K562 (cell line): ENCODE results near the gene TINAGL1. TPM values are rescaled to one million over a fixed set of nuclear protein-coding genes. Genes with fewer than 3 reads are reported as not detected.

Experiments
- ATAC-seq: fragments of 200-7000 bp; cut with Tn5 transposase; 3 replicates; pipeline ENCODE4 v1.9.1; 2020; ENCODE audit warnings: moderate library complexity
- BruUV-seq: library from RNA; stranded (reverse); fragments of 400-500 nt; replicated peaks from 2 replicates; lab custom pipeline; 2021; lab: Mats Ljungman, UMichigan
- CTCF ChIA-PET: fragments of 300-600 bp; formaldehyde crosslinking; extraction: SDS; loops from one replicate; lab custom pipeline; 2021; ENCODE audit warnings: low intra/inter-chr PET ratio; lab: Yijun Ruan, JAX
- POLR2A ChIA-PET: fragments of 300-600, 350-650 bp; sonication (Branson Sonifier 250); formaldehyde crosslinking; extraction: SDS; loops from one replicate; lab custom pipeline; 2021; ENCODE audit warnings: antibody characterized with exemption, inconsistent platforms; lab: Yijun Ruan, JAX
- DNase-seq, 4 experiments: peaks; one replicate each; pipeline versions ENCODE4 v3.0.0 to v3.0.0-alpha.2; 2011 to 2018; ENCODE audit warnings: low spot score in 3 of 4, mixed read lengths in 3 of 4; ENCODE audit errors: extremely low read depth in 1 of 4
- FAIRE-seq: peaks from 2 replicates; lab custom pipeline; 2011; peaks lifted over from hg19 to GRCh38; lab: Jason Lieb, UNC
- H2AFZ ChIP-seq: 2 replicates; pipeline ENCODE4 v1.6.0; 2011; ENCODE audit warnings: low read depth, low read length, control low read depth, inconsistent platforms
- H3K27ac ChIP-seq: fragments of 200-600 bp; 3 replicates; pipeline ENCODE4 v1.8.0; 2011; ENCODE audit warnings: low read depth, mild to moderate bottlenecking, control low read depth, inconsistent platforms, low read length, moderate library complexity, mixed read lengths; ENCODE audit errors: extremely low read depth
- H3K27me3 ChIP-seq, 2 experiments: fragments of 300-600 bp in 1 of 2; 2 replicates in 1 of 2; 3 replicates in 1 of 2; pipeline versions ENCODE4 v1.6.0 to v1.8.0; 2011; ENCODE audit warnings: inconsistent platforms in 2 of 2, low read length in 2 of 2, mild to moderate bottlenecking in 1 of 2, mixed read lengths in 1 of 2, moderate library complexity in 1 of 2; ENCODE audit not compliant: control insufficient read depth in 2 of 2, insufficient read depth in 2 of 2
- H3K36me3 ChIP-seq: fragments of 300-600 bp; 3 replicates; pipeline ENCODE4 v1.8.0; 2011; ENCODE audit warnings: mild to moderate bottlenecking, low read length, inconsistent platforms; ENCODE audit not compliant: control insufficient read depth, insufficient read depth
- H3K4me1 ChIP-seq, 2 experiments: fragments of 200-600 bp in 1 of 2; replicated peaks in 1 of 2; 2 replicates in 1 of 2; 3 replicates in 1 of 2; pipeline versions ENCODE4 v1.5.1 to v1.8.0; 2011; ENCODE audit warnings: inconsistent platforms in 2 of 2, low read length in 2 of 2, mild to moderate bottlenecking in 1 of 2, mixed read lengths in 1 of 2, moderate library complexity in 1 of 2; ENCODE audit not compliant: control insufficient read depth in 2 of 2, insufficient read depth in 2 of 2
- H3K4me2 ChIP-seq: 2 replicates; pipeline ENCODE4 v1.6.1; 2011; ENCODE audit warnings: low read length, control low read depth, inconsistent platforms, mixed read lengths; ENCODE audit not compliant: insufficient read depth
- H3K4me3 ChIP-seq: fragments of 200-600 bp; sonication (generic), shearing (Covaris generic); 2 replicates; pipeline ENCODE4 v1.5.1; 2016; ENCODE audit warnings: control low read depth, inconsistent platforms
- H3K79me2 ChIP-seq: fragments of 200-600 bp; 3 replicates; pipeline ENCODE4 v1.8.0; 2011; ENCODE audit warnings: low read length, inconsistent platforms; ENCODE audit not compliant: control insufficient read depth, insufficient read depth
- H3K9ac ChIP-seq, 2 experiments: 2 replicates each; pipeline versions ENCODE4 v1.6.0 to v1.6.1; 2011; ENCODE audit warnings: low read depth in 2 of 2, low read length in 2 of 2, control low read depth in 1 of 2, inconsistent platforms in 1 of 2, mild to moderate bottlenecking in 1 of 2, mixed read lengths in 1 of 2; ENCODE audit not compliant: insufficient read depth in 1 of 2
- H3K9me1 ChIP-seq: one replicate; pipeline ENCODE4 v1.6.0; 2011; ENCODE audit warnings: inconsistent platforms, mild to moderate bottlenecking, low read length, moderate library complexity; ENCODE audit not compliant: control insufficient read depth, insufficient read depth
- H3K9me3 ChIP-seq: replicated peaks from 2 replicates; pipeline ENCODE4 v1.5.1; 2011; ENCODE audit warnings: low read depth, low read length, inconsistent platforms; ENCODE audit not compliant: control insufficient read depth, insufficient read depth
- H4K20me1 ChIP-seq: replicated peaks from 2 replicates; pipeline ENCODE4 v1.6.1; 2011; ENCODE audit warnings: low read length, inconsistent platforms, mixed read lengths; ENCODE audit not compliant: control insufficient read depth, insufficient read depth
- EGR1 ChIP-seq: fragments of 450-650 bp; conservative IDR thresholded peaks from 2 replicates; pipeline ENCODE4 v1.6.1; 2017; ENCODE audit warnings: mild to moderate bottlenecking
- MAFK ChIP-seq: IDR thresholded peaks from 2 replicates; pipeline ENCODE4 v1.6.1; 2011; ENCODE audit warnings: low read length, improper control_type of control experiment
- MCM7 ChIP-seq, 2 experiments: fragments of 450-650 bp; IDR thresholded peaks; 2 replicates each; pipeline ENCODE4 v1.6.1; 2016 to 2018
- NR4A1 ChIP-seq, 2 experiments: fragments of 250-450 bp in 1 of 2; fragments of 450-650 bp in 1 of 2; sonication (Bioruptor Pico) in 1 of 2; IDR thresholded peaks; 2 replicates each; pipeline versions ENCODE4 v1.4.0 to v1.6.1; 2016 to 2020; ENCODE audit warnings: mild to moderate bottlenecking in 2 of 2, missing compliant biosample characterization in 1 of 2, missing genetic modification characterization in 1 of 2, moderate library complexity in 1 of 2
- PHB ChIP-seq: fragments of 250-450 bp; sonication (Bioruptor Pico); IDR thresholded peaks from 2 replicates; pipeline ENCODE4 v1.5.0; 2021
- WGBS: fragments of 100-300 bp; shearing (Covaris generic); methylation state at CpG from one replicate; pipeline ENCODE4 v1.1.6; 2016; ENCODE audit warnings: low coverage, mixed read lengths; ENCODE audit not compliant: insufficient coverage; ENCODE audit errors: missing lambda C conversion rate; 5-methylcytosine and 5-hydroxymethylcytosine counted together
- in situ Hi-C: fragments of 300-500 bp; cut with MboI; formaldehyde crosslinking; loops from 4 replicates; pipeline ENCODE4 v1.15.0; 2018; ENCODE audit warnings: inconsistent platforms, mixed read lengths
- intact Hi-C: fragments of 100-400 bp; cut with micrococcal nuclease; formaldehyde crosslinking; loops from 2 replicates; pipeline ENCODE4 v1.14.2; 2022
- polyA plus RNA-seq, 8 experiments: library from polyadenylated mRNA; depleted of rRNA in 4 of 8; stranded (reverse) in 5 of 8; unstranded in 3 of 8; fragments of >200 nt; fragmentation: Nextera tagmentation in 2 of 8; fragmentation: Illumina TruSeq in 1 of 8; extraction: Ambion mirVana in 2 of 8; extraction: Trizol in 1 of 8; gene quantifications; 2 replicates each; pipeline versions ENCODE4 v1.2.1 to v1.2.3, GENCODE V29; 2011 to 2014; ENCODE audit warnings: inconsistent platforms in 1 of 8, missing spikeins in 1 of 8
- total RNA-seq, 7 experiments: library from RNA; depleted of rRNA in 6 of 7; stranded (reverse); fragments of >200 nt in 6 of 7; fragmentation: Illumina TruSeq in 2 of 7; extraction: Trizol in 2 of 7; gene quantifications; 2 replicates each; pipeline versions ENCODE4 v1.2.1 to v1.2.3, GENCODE V29; 2011 to 2021; ENCODE audit warnings: low replicate concordance in 1 of 7
- TF ChIP-seq, protein P1 (sequence below): fragments of 250-450 bp; sonication (Bioruptor Pico); IDR thresholded peaks from 2 replicates; pipeline ENCODE4 v1.8.0; 2022; ENCODE audit warnings: moderate library complexity, mild to moderate bottlenecking, inconsistent platforms
- TF ChIP-seq, protein P2 (sequence below): fragments of 450-650 bp; formaldehyde crosslinking; IDR thresholded peaks from 2 replicates; pipeline ENCODE4 v1.4.0; 2022; ENCODE audit warnings: missing genetic modification characterization

TINAGL1 gene
- total and polyA plus RNA-seq, 9 of the 15 experiments (the other 6 are each of a cell fraction or from before 2014, with no cell fraction given) = 0.04 to 1.2 (median 0.07) TPM; not detected in 4

DNA sequence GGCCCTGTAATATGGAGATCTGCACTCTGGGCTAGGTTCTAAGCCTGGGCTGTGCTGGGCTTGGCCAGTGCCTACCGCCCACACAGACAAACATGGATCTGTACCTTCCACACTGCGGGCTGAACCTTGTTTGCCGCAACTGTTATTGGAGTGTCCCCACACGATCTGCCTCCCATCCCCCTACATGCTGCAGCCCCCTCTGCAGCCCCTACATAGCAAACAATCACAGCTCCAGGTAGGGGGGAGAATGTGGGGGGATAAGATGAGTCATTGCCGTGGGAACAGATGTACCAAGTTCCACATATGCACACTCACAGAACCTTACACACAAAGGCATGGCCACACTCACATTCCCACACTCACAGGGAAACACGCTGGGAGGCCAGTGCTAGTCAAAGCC lies 39.1 kb downstream of the TINAGL1 start (continued):
- TF ChIP-seq NR4A1 (CRISPR knock-in tag; IDR thresholded peaks at IDR 0.05) (no peak), NR4A1 (tag; IDR thresholded peaks at IDR 0.05) (no peak)
- TF ChIP-seq, protein P1, sequence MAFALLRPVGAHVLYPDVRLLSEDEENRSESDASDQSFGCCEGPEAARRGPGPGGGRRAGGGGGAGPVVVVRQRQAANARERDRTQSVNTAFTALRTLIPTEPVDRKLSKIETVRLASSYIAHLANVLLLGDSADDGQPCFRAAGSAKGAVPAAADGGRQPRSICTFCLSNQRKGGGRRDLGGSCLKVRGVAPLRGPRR (CRISPR knock-in tag) = no peak
- TF ChIP-seq, all 486 proteins: peak for 0

DNA sequence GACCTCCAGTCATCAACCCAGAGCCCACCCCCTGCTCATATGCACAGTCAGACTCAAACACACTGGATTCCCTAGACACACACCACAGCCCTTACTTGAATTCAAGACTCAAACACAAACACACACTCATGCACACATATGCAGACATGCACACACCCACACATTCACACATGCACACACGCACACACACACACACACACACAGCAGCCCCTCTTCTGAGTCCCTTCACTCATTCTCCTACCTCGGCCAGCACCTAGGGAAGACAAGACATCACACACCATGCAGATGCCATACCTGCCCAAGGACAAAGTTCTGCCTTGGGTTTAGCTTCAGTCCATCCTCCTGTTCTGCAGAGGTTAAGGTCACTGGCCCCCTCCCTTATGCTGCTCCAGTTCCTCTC lies 39.6 kb downstream of the TINAGL1 start:
- TF ChIP-seq PHB (CRISPR knock-in tag) (no peak), MCM7 (IDR thresholded peaks at IDR 0.05) (0 out of 4 replicates have a peak, but pooled peaks of 1 of the 2 experiments have one; percentile 25), MAFK (no peak), EGR1 (peak; percentile 31; the same call in 1 of the 2 replicates)
- TF ChIP-seq, protein P2, sequence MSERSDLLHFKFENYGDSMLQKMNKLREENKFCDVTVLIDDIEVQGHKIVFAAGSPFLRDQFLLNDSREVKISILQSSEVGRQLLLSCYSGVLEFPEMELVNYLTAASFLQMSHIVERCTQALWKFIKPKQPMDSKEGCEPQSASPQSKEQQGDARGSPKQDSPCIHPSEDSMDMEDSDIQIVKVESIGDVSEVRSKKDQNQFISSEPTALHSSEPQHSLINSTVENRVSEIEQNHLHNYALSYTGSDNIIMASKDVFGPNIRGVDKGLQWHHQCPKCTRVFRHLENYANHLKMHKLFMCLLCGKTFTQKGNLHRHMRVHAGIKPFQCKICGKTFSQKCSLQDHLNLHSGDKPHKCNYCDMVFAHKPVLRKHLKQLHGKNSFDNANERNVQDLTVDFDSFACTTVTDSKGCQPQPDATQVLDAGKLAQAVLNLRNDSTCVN (CRISPR knock-in tag) = 0 out of 2 replicates have a peak, but pooled peaks have one; percentile 44
- Histone ChIP-seq H2AFZ (no peak overlapping the region), H3K9me3 (no peaks in the 10 kb centered on the region), H3K9ac (no peak overlapping the region), H3K27me3 (peaks cover 30 to 76% of the 10 kb centered on the region in 2 experiments), H3K4me3 (no peak overlapping the region), H3K79me2 (no peaks in the 10 kb centered on the region), H3K4me2 (no peak overlapping the region), H3K9me1 (no peaks in the 10 kb centered on the region), H3K4me1 (peaks cover 0 to 19% of the 10 kb centered on the region in 2 experiments; a peak in 2 of 5 replicates), H3K27ac (no peak overlapping the region), H4K20me1 (peaks cover 24% of the 10 kb centered on the region), H3K36me3 (no peaks in the 10 kb centered on the region)
- DNase-seq = no peak
- ATAC-seq = no peak
- FAIRE-seq = no peak
- in situ Hi-C loops = no loop called here
- ChIA-PET CTCF (no interaction called here), POLR2A (interaction anchor here (0.7 to 1.2 kb wide), 3 partner anchors 15 to 195 kb away, joined by 3 read pairs; no protein-coding TSS in a partner anchor)
- BruUV-seq = no TSS peak
- intact Hi-C loops = no loop called here
- 0% methylated on average over 2 of the region's 2 CpGs for WGBS
